ENCODE data around the gene SHROOM1.

DNA sequence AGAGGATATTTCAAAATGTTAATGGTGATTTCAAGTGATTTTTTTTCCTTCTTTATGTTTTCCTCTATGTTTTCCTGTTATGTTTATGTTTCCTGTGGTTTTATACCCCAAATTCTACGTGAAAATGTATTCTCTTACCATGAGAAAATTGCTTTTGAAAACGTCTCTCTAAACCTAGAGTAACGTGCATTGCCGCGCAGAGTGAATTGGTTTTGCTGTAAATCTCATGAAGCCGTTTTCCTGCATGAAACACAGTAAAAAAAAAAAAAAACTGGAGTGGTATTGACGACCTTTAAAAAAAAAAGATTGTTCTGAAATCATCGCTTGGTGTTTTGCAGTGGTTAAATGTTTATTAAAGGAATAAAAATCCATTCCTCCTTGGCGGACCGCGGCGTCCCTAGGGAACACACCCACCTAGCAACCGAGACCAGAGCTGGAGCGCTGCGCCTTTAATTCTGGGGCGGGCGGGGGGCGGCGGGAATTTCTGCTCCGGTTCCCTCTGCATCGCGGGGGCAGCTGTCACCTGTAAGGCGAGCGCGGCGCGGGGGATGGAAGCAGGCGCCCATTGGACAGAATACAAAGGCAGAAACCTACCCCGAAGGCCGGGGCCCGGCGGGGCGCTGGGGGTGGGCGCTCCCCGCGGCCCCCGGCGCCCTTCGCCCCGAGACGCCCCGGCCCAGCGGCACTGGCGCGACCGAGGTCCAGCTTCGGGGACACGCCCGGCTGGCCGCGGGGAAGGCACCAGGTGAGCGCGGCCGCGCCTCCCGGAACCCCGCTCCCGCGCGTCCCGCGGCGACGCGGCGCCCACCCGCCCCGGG is 17.5 kb downstream of the SHROOM1 start, which contains the start of gene SOWAHA:
- TF ChIP-seq, protein P1, sequence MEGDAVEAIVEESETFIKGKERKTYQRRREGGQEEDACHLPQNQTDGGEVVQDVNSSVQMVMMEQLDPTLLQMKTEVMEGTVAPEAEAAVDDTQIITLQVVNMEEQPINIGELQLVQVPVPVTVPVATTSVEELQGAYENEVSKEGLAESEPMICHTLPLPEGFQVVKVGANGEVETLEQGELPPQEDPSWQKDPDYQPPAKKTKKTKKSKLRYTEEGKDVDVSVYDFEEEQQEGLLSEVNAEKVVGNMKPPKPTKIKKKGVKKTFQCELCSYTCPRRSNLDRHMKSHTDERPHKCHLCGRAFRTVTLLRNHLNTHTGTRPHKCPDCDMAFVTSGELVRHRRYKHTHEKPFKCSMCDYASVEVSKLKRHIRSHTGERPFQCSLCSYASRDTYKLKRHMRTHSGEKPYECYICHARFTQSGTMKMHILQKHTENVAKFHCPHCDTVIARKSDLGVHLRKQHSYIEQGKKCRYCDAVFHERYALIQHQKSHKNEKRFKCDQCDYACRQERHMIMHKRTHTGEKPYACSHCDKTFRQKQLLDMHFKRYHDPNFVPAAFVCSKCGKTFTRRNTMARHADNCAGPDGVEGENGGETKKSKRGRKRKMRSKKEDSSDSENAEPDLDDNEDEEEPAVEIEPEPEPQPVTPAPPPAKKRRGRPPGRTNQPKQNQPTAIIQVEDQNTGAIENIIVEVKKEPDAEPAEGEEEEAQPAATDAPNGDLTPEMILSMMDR (IDR thresholded peaks at IDR 0.05 in 4 of 5, conservative IDR thresholded peaks at IDR 0.05 in 1 of 5) = no peak
- TF ChIP-seq POLR2A (IDR thresholded peaks at IDR 0.05) = no peak

Data from gastrocnemius medialis (tissue), 4 donors.